ENCODE measurements around the gene RPS16. TPM values are rescaled to one million over a fixed set of nuclear protein-coding genes. Genes with fewer than 3 reads are reported as not detected.

Gene RPS16
- total and polyA plus RNA-seq, 10 donors: 1,378 to 5,747 (median 1,790) TPM

GRCh38 chr19:39448271-39448670, 12.5 kb upstream of the RPS16 start:
- Histone ChIP-seq H3K36me3 (peaks cover 0 to 49% (median 13%) of the 10 kb centered on the region in 6 donors), H3K27me3 (replicated peaks in 1 of 7) (no peaks in the 10 kb centered on the region), H3K9me3 (no peaks in the 10 kb centered on the region), H3K4me1 (peaks cover 42 to 84% (median 65%) of the 10 kb centered on the region in 6 donors), H3K4me3 (peak overlapping the region in 3 of 8 donors; percentile 2 to 18 (median 2)), H3K27ac (peak overlapping the region in 3 of 8 donors; percentile 18 to 47 (median 39))
- peak; percentile 81 for DNase-seq
- WGBS, 5 donors: 23 to 55% (median 40%) methylated on average over 3 of the region's 3 CpGs
- intact Hi-C loops (cut with DNase I; ENCODE audit: low total_unique reads): loop anchor here (10.0 kb wide), 1 partner anchor 87 kb away; the partner anchor contains the start of gene EID2B
- TF ChIP-seq POLR2A (IDR thresholded peaks at IDR 0.05) (no peak), POLR2AphosphoS5 (IDR thresholded peaks at IDR 0.05) (no peak), CTCF (IDR thresholded peaks at IDR 0.05 in 8 of 11, conservative IDR thresholded peaks at IDR 0.05 in 3 of 11) (no peak)

GRCh38 chr19:39446365-39447084, 10.8 kb upstream of the RPS16 start:
- no peak for TF ChIP-seq POLR2AphosphoS5 (IDR thresholded peaks at IDR 0.05)
- TF ChIP-seq CTCF (IDR thresholded peaks at IDR 0.05 in 8 of 11, conservative IDR thresholded peaks at IDR 0.05 in 3 of 11): no peak
- TF ChIP-seq POLR2A (IDR thresholded peaks at IDR 0.05): no peak
- intact Hi-C loops (cut with DNase I; ENCODE audit: low total_unique reads): loop anchor here (10.0 kb wide), 1 partner anchor 88 kb away; the partner anchor contains the start of gene EID2B
- 80 to 92% (median 85%) methylated on average over 16 of the region's 16 CpGs for WGBS, 5 donors

GRCh38 chr19:39445196-39446111, 9.7 kb upstream of the RPS16 start, which contains the start of gene SUPT5H:
Gene SUPT5H, plus strand, starts transcription at chr19:39445582. Its CDS starts 309 bp downstream, at chr19:39445891.
- Histone ChIP-seq H3K36me3 (peaks cover 0 to 22% (median 0%) of the 10 kb centered on the region in 6 donors), H3K4me3 (peak within 1 kb of the TSS; percentile 60 to 97 (median 82)), H3K4me1 (peaks cover 42 to 66% (median 55%) of the 10 kb centered on the region in 6 donors), H3K27me3 (replicated peaks in 1 of 7) (no peaks in the 10 kb centered on the region), H3K27ac (peak within 1 kb of the TSS; percentile 89 to 97 (median 96)), H3K9me3 (no peaks in the 10 kb centered on the region)
- intact Hi-C loops (cut with DNase I; ENCODE audit: low total_unique reads): loop anchor here (10.0 kb wide), 1 partner anchor 89 kb away; the partner anchor contains the start of gene EID2B
- TF ChIP-seq POLR2A (IDR thresholded peaks at IDR 0.05) (peak; percentile 77 to 89 (median 85)), CTCF (IDR thresholded peaks at IDR 0.05 in 8 of 11, conservative IDR thresholded peaks at IDR 0.05 in 3 of 11) (peak in 4 of 11 experiments; percentile 15 to 43 (median 30)), POLR2AphosphoS5 (IDR thresholded peaks at IDR 0.05) (peak; percentile 100)
- WGBS, 5 donors: 0 to 1% (median 0%) methylated on average over 55 to 68 of the region's 68 CpGs
- DNase-seq: peak; percentile 99

More at GRCh38 chr19:39446365-39447084, 10.8 kb upstream of the RPS16 start:
- H3K9me3 ChIP-seq: no peaks in the 10 kb centered on the region
- H3K4me1 ChIP-seq: peaks cover 42 to 70% (median 60%) of the 10 kb centered on the region in 6 donors
- peak overlapping the region; percentile 60 to 97 (median 82) for H3K4me3 ChIP-seq
- no peak for DNase-seq
- no peaks in the 10 kb centered on the region for H3K27me3 ChIP-seq (replicated peaks in 1 of 7)
- H3K36me3 ChIP-seq: peaks cover 0 to 32% (median 2%) of the 10 kb centered on the region in 6 donors
- peak overlapping the region in 5 of 8 donors; percentile 94 to 97 (median 96) for H3K27ac ChIP-seq

Measured in spleen (tissue), 11 donors.